ENCODE data around the gene PARP1. TPM values are rescaled to one million over a fixed set of nuclear protein-coding genes. Genes with fewer than 3 reads are reported as not detected.

PARP1 gene
- total RNA-seq, 1 experiment from 2014 or later: 263 TPM

DNA sequence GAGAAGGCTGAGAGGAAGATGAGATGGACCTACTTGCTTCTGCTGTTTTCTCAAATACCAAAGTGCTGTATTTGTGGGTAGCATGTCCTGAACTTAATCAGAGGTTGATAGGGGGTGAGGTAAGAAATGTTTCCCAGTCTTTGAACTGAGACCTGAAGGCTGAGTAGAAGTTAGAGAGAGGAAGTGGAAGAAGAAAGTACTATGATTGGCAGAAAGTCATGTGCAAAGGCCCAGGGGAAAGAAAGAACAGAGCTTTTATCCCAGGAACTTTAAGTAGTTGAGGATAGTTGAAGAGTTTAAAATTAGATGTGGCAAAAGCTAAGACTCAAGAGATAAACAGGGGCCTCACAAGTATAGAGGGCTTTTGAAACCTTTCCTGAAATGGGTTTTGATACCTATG is 83.4 kb downstream of the PARP1 start:
- H3K4me1 ChIP-seq (ENCODE audit: insufficient read depth, low read length, poor library complexity, severe bottlenecking): no peaks in the 10 kb centered on the region
- CTCF ChIA-PET: no interaction called here
- no peaks in the 10 kb centered on the region for H3K36me3 ChIP-seq (ENCODE audit: insufficient read depth, low read length, poor library complexity, severe bottlenecking)
- no peaks in the 10 kb centered on the region for H3K27me3 ChIP-seq (replicated peaks; ENCODE audit: insufficient read depth, low read depth, low read length, poor library complexity)
- no TSS peak for BruUV-seq (replicated peaks)
- H3K4me3 ChIP-seq (ENCODE audit: low read depth, low read length, poor library complexity, severe bottlenecking): no peak overlapping the region
- H3K9me3 ChIP-seq (ENCODE audit: low read depth, low read length, poor library complexity, severe bottlenecking): peaks cover 3% of the 10 kb centered on the region
- DNase-seq (ENCODE audit: low spot score): no peak
- H3K27ac ChIP-seq (ENCODE audit: low read depth, low read length, poor library complexity, severe bottlenecking): no peak overlapping the region
- POLR2A ChIA-PET (ENCODE audit: low non-redundant PET): no interaction called here
- intact Hi-C loops (cut with micrococcal nuclease; ENCODE audit: unreplicated experiment): no loop called here
- TF ChIP-seq EZH2 (IDR thresholded peaks at IDR 0.05; ENCODE audit: borderline replicate concordance, low read depth, low read length, poor library complexity, severe bottlenecking): no peak
- TF ChIP-seq, protein P1, sequence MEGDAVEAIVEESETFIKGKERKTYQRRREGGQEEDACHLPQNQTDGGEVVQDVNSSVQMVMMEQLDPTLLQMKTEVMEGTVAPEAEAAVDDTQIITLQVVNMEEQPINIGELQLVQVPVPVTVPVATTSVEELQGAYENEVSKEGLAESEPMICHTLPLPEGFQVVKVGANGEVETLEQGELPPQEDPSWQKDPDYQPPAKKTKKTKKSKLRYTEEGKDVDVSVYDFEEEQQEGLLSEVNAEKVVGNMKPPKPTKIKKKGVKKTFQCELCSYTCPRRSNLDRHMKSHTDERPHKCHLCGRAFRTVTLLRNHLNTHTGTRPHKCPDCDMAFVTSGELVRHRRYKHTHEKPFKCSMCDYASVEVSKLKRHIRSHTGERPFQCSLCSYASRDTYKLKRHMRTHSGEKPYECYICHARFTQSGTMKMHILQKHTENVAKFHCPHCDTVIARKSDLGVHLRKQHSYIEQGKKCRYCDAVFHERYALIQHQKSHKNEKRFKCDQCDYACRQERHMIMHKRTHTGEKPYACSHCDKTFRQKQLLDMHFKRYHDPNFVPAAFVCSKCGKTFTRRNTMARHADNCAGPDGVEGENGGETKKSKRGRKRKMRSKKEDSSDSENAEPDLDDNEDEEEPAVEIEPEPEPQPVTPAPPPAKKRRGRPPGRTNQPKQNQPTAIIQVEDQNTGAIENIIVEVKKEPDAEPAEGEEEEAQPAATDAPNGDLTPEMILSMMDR (conservative IDR thresholded peaks at IDR 0.05; ENCODE audit: low read depth, low read length): no peak

GRCh38 chr1:226322986-226323385 is 84.9 kb downstream of the PARP1 start:
- ChIA-PET CTCF (no interaction called here), POLR2A (ENCODE audit: low non-redundant PET) (no interaction called here)
- Histone ChIP-seq H3K4me3 (ENCODE audit: low read depth, low read length, poor library complexity, severe bottlenecking) (no peak overlapping the region), H3K27ac (ENCODE audit: low read depth, low read length, poor library complexity, severe bottlenecking) (no peak overlapping the region), H3K9me3 (ENCODE audit: low read depth, low read length, poor library complexity, severe bottlenecking) (peaks cover 3% of the 10 kb centered on the region), H3K27me3 (replicated peaks; ENCODE audit: insufficient read depth, low read depth, low read length, poor library complexity) (no peaks in the 10 kb centered on the region), H3K4me1 (ENCODE audit: insufficient read depth, low read length, poor library complexity, severe bottlenecking) (no peaks in the 10 kb centered on the region), H3K36me3 (ENCODE audit: insufficient read depth, low read length, poor library complexity, severe bottlenecking) (no peaks in the 10 kb centered on the region)
- no peak for DNase-seq (ENCODE audit: low spot score)
- intact Hi-C loops (cut with micrococcal nuclease; ENCODE audit: unreplicated experiment): no loop called here
- TF ChIP-seq, protein P1 (conservative IDR thresholded peaks at IDR 0.05; ENCODE audit: low read depth, low read length): no peak
- BruUV-seq (replicated peaks): no TSS peak

DNA sequence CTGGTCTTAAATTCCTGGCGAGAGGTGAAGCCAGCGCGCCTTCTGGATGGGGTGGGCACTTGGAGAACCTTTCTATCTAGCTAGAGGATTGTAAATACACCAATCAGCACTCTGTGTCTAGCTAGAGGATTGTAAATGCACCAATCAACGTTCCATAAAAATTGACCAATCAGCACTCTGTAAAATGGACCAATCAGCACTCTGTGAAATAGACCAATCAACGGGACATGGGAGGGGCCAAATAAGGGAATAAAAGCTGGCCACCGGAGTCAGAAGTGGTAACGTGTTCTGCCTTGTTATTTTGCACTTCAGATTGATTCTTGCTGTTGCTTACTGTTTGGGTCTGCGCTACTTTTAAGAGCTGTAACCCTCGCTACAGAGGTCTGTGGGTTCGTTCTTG is 87.0 kb downstream of the PARP1 start:
- no TSS peak for BruUV-seq (replicated peaks)
- H3K27me3 ChIP-seq (replicated peaks; ENCODE audit: insufficient read depth, low read depth, low read length, poor library complexity): no peaks in the 10 kb centered on the region
- CTCF ChIA-PET: no interaction called here

More for the DNA sequence above, 87.0 kb downstream of the PARP1 start:
- no peaks in the 10 kb centered on the region for H3K4me1 ChIP-seq (ENCODE audit: insufficient read depth, low read length, poor library complexity, severe bottlenecking)
- POLR2A ChIA-PET (ENCODE audit: low non-redundant PET): no interaction called here
- intact Hi-C loops (cut with micrococcal nuclease; ENCODE audit: unreplicated experiment): no loop called here
- peaks cover 3% of the 10 kb centered on the region for H3K9me3 ChIP-seq (ENCODE audit: low read depth, low read length, poor library complexity, severe bottlenecking)
- H3K4me3 ChIP-seq (ENCODE audit: low read depth, low read length, poor library complexity, severe bottlenecking): no peak overlapping the region
- TF ChIP-seq, protein P1 (conservative IDR thresholded peaks at IDR 0.05; ENCODE audit: low read depth, low read length): no peak
- no peak for TF ChIP-seq EZH2 (IDR thresholded peaks at IDR 0.05; ENCODE audit: borderline replicate concordance, low read depth, low read length, poor library complexity, severe bottlenecking)
- no peaks in the 10 kb centered on the region for H3K36me3 ChIP-seq (ENCODE audit: insufficient read depth, low read length, poor library complexity, severe bottlenecking)
- H3K27ac ChIP-seq (ENCODE audit: low read depth, low read length, poor library complexity, severe bottlenecking): no peak overlapping the region
- DNase-seq (ENCODE audit: low spot score): no peak

Measured in A673 (cell line).